HG03457 (cell line): ENCODE results near the gene CST6.

Source experiments
- ATAC-seq: cut with Tn5 transposase; IDR thresholded peaks from one replicate; pipeline ENCODE4 v1.9.1; 2021; ENCODE audit warnings: moderate number of reproducible peaks; ENCODE audit not compliant: unreplicated experiment

Gene CST6

DNA sequence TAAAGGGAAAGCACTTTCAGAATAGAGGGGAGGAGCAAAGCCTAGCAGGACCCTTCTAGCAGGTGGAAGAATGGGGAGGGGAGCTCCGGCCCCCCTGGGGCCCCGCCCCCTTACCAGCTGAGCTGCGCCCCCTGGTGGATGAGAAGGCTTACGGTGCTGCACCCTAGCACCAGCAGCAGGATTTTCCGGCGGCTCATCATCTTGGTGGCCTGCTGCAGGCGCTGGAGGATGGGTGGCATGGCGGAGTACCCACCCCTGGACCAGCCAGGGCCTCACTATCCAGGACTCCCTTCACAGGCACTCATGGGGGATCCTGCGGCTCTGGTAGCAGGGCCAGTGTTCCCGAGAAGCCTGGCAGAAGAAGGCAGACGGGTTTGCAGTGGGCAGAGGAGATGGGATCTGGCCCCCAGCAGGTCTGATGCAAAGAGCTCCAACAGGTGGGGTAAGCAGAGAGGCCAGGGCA, 33.4 kb downstream of the CST6 start:
- no peak for ATAC-seq

DNA sequence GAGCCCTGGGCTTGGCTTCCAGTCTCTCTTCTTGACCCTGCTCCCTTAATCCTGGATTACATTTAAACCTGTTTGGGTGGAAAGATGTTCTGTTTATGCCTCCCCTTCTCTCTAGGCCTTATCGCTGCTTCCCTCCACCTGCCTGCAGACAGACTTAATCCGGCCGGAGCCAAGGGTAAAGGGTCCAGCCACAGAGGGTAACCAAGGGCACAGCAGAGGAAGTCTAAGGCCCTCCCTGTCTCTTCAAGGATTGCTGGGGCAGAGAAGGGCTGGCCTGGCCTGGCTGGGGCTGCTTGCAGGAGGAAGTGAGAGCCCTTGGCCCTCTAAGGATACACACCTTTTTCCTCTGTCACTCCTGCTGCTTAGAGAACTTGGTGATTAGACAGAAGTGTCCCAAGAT, 35.1 kb downstream of the CST6 start:
- no peak for ATAC-seq

DNA sequence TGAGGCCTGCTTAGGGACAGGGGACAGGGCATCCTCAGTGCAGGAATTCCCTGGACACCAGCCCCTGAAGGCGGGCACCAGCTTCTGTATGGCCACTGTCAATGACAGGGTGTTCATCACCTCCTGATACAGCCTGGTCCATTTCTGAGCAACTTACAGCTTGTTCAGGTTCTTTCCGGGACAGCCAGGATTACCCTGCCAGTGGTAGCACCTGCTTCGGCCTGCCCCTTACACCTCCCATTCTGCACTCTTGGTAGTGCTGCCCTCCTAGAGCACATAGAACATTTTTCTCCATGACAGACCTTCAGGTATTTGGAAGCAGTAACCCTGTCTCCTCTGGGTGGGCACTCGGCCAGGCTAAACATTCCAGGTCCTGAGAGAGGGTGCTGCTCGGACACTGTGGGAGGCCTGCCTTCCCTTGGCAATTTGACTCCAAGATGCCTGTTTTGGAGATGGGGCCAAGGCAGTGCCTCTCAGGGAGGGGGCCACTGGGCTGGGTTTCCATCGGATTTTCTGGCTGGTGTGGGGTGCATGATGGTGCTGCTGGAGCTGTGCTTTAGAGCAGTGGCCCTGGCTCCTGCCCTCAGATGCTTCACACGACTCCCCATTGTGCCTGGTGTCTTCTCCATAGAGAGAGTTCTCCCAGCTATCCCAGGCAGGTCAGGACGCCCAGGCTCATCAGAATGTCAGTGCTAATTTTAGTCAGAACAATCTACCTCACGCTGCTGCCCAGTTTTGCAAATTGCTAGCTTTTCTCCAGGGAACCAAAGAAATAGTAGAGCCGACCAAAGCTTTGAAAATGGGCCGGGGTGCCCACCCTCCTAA, 35.9 kb downstream of the CST6 start:
- no peak for ATAC-seq

DNA sequence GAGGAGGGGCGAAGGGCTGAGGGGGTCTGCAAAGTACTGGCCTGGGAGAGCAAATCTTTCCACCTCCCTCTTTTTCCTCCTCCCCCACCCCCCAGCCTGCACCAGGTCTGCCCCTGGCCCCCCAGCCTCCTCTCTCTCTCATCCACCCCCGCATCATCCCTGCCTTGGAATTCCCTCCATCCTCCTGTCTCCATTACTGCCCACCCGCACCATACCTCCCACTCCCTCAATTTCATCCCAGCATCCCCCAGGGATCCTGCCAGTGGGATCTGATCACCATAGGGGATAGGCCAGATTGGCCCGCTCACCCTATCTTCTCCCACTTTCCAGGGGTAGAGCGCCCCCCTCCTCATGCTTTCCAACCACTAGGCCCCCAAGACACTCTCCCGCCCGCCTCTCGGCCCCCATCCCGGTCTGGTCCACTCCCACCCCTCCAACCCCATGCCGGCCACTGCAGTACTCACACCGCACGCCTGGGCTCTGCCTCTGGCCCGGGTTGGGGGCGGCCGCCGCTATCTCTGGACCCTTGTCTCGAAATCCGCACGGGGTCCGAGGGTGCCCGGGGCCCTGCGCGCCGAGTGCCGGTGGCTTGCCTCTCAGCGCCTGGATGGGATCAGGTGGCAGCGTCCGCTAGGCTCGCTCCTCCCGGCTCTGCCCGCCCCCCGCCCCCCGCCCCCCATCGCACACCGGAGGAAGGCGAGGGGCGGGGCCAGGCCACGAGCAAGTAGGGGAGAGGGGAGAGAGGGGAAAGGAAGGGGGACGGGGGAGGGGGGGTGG, 36.9 kb downstream of the CST6 start, which contains the start of gene GAL3ST3:
GAL3ST3 (minus strand) TSS at position 615 of the 777 bp plus-strand sequence. CDS start 3,746 bp downstream, outside the sequence.
- ATAC-seq: no peak

DNA sequence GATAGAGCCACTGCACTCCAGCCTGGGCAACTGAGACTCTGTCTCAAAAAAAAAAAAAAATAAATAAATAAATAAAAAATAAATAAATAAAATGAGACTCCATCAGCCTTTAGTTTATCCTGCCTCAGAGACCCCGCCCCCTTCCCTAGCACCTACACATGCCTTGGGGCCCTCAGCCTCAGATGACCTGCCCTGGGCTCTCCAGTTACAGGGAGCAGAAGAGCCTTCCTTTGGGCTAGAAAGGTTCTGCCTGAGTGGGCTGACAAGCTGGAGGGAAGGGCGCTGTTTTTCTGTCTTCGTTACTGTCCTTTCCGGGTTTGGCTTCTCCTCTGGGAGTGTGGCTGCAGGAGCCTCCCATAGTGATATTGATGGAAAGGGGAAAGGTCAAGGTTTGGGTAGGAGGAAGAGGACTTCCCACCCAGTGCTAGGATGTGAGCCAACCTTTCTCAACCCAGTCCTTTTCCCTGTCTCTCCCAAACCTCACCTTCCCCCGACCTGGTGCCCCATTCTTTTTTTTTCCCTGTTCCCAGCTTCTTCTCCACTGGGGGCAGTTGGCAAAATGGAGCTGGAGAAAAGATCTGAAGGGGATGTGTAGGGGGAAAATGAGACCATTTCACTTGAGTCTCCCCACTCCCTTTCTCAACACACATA, 38.9 kb downstream of the CST6 start:
- ATAC-seq: no peak

DNA sequence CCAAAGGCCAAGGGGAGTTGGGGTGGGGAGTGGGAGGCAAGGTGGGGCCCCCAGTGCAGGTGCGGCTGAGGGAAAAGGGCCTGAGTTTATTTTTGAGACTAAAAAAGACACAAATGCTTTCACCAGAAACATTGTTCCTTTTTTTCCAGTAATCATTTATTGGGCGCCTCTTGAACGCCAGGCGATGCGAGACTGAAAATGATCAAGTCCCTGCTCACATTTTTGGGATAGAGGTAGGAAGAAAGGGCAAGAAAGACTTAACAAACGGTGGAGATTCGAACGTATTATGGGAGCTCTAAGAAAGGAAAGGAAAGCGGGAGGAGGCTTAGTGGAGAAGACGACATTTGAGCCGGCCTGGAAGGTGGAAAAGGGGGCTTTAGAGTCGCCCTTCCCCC, 39.6 kb downstream of the CST6 start:
- ATAC-seq: no peak

DNA sequence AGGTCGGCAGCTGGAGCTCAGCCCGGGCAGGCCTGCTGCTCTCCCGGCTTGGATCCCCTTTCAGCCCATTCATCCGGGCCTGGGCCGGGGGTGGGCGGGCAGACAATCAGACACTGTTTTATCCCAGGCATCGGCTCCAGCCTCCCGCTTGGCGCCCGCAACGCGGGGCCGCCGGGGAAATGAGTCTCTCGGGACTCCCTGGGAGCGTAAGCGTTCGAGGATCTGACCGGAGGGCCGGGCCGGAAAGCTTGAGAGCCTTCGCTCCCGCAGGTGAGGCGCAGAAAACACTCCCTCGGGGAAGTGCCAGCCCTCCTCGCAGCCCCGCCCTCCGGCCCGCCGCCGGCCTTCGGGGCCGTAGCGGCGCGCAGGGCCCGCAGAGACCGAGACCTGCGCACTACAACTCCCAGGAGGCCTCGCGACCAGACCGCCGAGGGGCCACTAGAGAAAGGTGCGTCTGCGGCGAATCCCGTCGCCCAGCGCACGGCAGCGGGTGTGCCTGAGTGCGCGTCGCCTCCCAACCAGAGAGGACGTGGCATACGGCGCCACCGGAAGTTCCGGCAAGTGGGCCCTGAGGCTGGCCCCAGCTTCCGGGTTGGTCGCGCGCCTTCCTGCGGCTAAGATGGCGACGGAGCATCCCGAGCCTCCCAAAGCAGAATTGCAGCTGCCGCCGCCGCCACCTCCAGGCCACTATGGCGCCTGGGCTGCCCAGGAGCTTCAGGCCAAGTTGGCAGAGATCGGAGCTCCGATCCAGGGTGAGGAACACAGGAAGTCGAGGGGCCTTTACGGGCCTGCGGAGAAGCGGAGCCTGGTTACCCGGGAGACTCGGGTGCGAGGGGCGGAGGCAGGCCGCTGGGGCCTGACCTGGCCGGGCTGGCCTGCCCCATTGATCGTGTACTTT, 40.2 kb downstream of the CST6 start, which contains the start of gene SF3B2:
SF3B2 (plus strand) TSS at position 599 of the 898 bp plus-strand sequence; CDS start at position 620, 21 bp downstream.
- peak; percentile 84 for ATAC-seq

DNA sequence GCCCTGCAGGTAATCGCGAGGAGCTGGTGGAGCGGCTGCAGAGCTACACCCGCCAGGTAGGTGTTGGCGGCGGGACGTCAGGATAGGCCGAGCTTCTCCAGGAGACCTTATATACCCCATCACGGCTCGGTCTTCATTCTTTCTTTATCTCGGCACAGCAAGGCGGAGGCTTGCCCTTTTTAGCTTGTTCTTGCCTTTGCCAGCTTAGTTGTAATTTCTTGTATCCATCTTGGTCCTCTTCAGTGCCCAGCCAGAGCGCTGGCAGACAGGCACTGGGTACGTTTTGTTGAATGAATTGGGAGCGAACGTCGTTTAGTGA, 40.8 kb downstream of the CST6 start:
- peak; percentile 15 for ATAC-seq

DNA sequence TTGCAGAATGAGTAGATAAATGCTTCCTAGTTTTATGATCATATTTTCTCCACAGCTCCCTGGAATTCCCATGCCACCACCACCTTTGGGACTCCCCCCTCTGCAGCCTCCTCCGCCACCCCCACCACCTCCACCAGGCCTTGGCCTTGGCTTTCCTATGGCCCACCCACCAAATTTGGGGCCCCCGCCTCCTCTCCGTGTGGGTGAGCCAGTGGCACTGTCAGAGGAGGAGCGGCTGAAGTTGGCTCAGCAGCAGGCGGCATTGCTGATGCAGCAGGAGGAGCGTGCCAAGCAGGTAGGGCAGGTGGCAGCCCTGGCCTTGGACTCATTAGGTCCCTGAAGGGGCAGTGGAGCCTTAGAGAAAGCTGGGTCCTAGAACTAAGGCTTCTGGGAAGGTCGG, 43.2 kb downstream of the CST6 start:
- no peak for ATAC-seq

DNA sequence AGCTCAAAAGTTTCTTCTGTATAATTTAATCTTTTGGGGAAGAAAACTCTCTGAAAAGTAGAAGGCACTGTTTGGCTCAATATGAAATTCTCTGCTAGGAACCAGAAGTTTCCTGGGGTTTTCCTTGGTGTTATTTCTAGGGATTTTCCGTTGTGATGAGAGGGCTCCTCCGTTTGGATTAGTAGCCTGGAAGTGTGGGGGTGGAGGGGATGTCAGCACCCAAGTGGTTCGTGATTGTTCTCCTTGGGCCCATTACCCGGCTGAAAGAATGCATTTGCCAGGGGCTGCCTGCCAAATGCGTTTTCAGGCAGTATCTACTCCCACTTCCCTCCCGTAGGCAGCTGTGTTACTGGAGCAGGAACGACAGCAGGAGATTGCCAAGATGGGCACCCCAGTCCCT, 44.7 kb downstream of the CST6 start:
- ATAC-seq: no peak

DNA sequence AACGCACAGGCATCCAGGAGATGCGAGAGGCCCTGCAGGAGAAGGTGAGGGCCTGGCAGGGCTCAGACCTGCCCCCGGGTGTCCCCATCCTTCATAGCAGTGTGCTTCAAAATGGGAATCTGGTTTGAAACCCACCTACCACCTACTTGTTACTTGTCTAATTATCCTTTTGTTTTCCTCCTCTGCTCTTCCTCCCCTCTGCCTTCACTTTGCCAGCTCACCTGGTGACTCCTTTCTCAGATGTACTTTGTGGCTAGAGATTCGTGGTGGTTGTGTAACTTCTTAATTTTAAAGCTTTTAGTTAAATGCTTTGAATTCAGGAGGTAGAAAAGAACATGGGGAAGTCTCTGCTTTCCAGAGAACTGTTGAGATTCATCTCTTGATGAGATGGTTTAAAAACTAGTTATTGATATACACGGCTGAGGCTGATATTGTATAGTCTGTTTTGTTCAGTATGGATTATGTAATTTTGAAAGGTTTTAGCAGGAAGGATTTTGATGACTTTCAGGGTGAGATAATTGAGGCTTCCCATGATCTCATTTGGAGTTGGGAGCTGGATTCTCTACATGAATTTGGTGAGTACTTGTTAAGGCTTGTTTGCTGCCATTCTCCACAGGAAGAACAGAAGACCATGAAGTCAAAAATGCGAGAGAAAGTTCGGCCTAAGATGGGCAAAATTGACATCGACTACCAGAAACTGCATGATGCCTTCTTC, 48.3 kb downstream of the CST6 start:
- no peak for ATAC-seq

DNA sequence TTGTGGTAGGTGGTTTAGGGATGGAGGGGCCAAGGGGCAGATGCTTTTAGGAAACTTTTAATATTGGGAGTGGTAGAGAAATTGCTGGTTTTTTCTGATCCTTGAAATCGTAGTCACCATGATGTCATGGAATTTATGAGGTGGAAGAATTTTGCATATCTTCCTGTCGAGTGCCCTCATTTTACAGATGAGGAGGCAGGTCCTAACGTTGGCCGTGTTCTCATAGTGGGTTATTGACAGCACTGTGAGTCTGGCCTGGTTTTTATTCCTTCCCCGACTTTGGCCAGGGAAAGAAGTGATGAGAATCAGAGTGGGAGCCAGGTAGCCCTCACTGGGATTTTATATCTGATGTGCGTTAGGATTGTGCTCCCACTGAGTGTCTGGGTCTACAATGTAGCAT, 49.5 kb downstream of the CST6 start:
- ATAC-seq: no peak

DNA sequence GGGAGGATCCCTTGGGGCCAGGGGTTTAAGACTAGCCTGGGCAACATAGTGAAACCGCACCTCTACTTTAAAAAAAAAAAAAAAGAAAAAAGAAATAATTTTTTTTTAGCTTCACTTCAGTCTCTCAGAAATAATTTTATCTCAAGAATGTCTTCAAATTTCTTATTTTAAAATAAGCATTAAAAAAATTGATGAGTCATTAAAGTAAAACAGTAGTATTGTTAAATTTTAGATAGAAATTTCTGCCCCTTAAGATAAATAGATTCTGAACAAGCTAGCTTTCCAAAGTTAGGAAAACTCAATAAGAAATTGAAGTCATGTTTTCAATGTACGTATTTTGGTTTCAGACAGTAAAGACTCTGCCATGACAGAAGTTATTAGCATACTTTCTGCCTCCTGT, 50.6 kb downstream of the CST6 start:
- no peak for ATAC-seq
